HG03064 (cell line): ENCODE data around the gene RAB22A.
"Not testable (repeated sequence)": the region's sequence is repeated elsewhere in the genome, so short reads cannot be mapped to it uniquely, and the experiment has no call there.

ENCODE experiments used
- ATAC-seq: cut with Tn5 transposase; IDR thresholded peaks from one replicate; pipeline ENCODE4 v1.9.1; 2021; ENCODE audit warnings: low read depth; ENCODE audit not compliant: unreplicated experiment

Gene RAB22A

GRCh38 chr20:58340853-58341252 lies 31.3 kb downstream of the RAB22A start:
- no peak for ATAC-seq

- no peak for ATAC-seq
Observed at GRCh38 chr20:58342104-58342945, 32.8 kb downstream of the RAB22A start.

GRCh38 chr20:58344741-58345140 lies 35.2 kb downstream of the RAB22A start:
- ATAC-seq, result no peak

- no peak for ATAC-seq
Observed at GRCh38 chr20:58349570-58349969, 40.1 kb downstream of the RAB22A start.

GRCh38 chr20:58352468-58352867 lies 43.0 kb downstream of the RAB22A start:
- ATAC-seq, result no peak

GRCh38 chr20:58359441-58359840 lies 49.9 kb downstream of the RAB22A start:
- no peak for ATAC-seq

GRCh38 chr20:58360936-58361335 lies 51.4 kb downstream of the RAB22A start:
- ATAC-seq, result no peak

- no peak for ATAC-seq
Observed at GRCh38 chr20:58361481-58362205, 52.1 kb downstream of the RAB22A start.

- ATAC-seq, result no peak
Observed at GRCh38 chr20:58362206-58362516, 52.6 kb downstream of the RAB22A start.

- ATAC-seq, result no peak
Observed at GRCh38 chr20:58362970-58363369, 53.5 kb downstream of the RAB22A start.

- ATAC-seq, result no peak
Observed at GRCh38 chr20:58366866-58367265, 57.4 kb downstream of the RAB22A start.

GRCh38 chr20:58372806-58373205 lies 63.3 kb downstream of the RAB22A start:
- no peak for ATAC-seq

- not testable (repeated sequence) for ATAC-seq
Observed at GRCh38 chr20:58373296-58373695, 63.8 kb downstream of the RAB22A start.

GRCh38 chr20:58374027-58374850 lies 64.7 kb downstream of the RAB22A start:
- no peak for ATAC-seq

GRCh38 chr20:58374906-58375758 lies 65.6 kb downstream of the RAB22A start:
- ATAC-seq, result no peak

- ATAC-seq, result no peak
Observed at GRCh38 chr20:58375759-58376352, 66.3 kb downstream of the RAB22A start.

- ATAC-seq, result no peak
Observed at GRCh38 chr20:58377017-58377416, 67.5 kb downstream of the RAB22A start.

- no peak for ATAC-seq
Observed at GRCh38 chr20:58377766-58378401, 68.4 kb downstream of the RAB22A start.

GRCh38 chr20:58378704-58379103 lies 69.2 kb downstream of the RAB22A start:
- no peak for ATAC-seq
